Hematopoietic multipotent progenitor cell treated with erythropoietin and hydrocortisone succinate and interleukin-3 and kit ligand, for 4 days (in vitro differentiated cells): ENCODE results near the gene ARL13B.

Experiments used
- DNase-seq: peaks from one replicate; pipeline ENCODE4 v3.0.0-alpha.2; 2015

The ARL13B gene

GRCh38 chr3:94064243-94064860 lies 84.4 kb downstream of the ARL13B start:
- DNase-seq = peak; percentile 35

- no peak for DNase-seq
Observed at GRCh38 chr3:94065122-94065521, 85.2 kb downstream of the ARL13B start.

GRCh38 chr3:94065819-94066480 lies 86.0 kb downstream of the ARL13B start:
- DNase-seq = no peak

- no peak for DNase-seq
Observed at GRCh38 chr3:94066506-94067500, 86.8 kb downstream of the ARL13B start.

GRCh38 chr3:94069194-94069813 lies 89.3 kb downstream of the ARL13B start:
- DNase-seq = peak; percentile 67

GRCh38 chr3:94070341-94070911 lies 90.5 kb downstream of the ARL13B start:
- no peak for DNase-seq

GRCh38 chr3:94071713-94072284 lies 91.8 kb downstream of the ARL13B start:
- no peak for DNase-seq

- no peak for DNase-seq
Observed at GRCh38 chr3:94076055-94076454, 96.1 kb downstream of the ARL13B start.

GRCh38 chr3:94080552-94080951 lies 100.6 kb downstream of the ARL13B start:
- peak; percentile 24 for DNase-seq

GRCh38 chr3:94081884-94082283 lies 101.9 kb downstream of the ARL13B start:
- DNase-seq = no peak

- no peak for DNase-seq
Observed at GRCh38 chr3:94082391-94082937, 102.5 kb downstream of the ARL13B start.

- DNase-seq = no peak
Observed at GRCh38 chr3:94083261-94083660, 103.3 kb downstream of the ARL13B start.

- DNase-seq = no peak
Observed at GRCh38 chr3:94089126-94089525, 109.2 kb downstream of the ARL13B start.

- DNase-seq = peak; percentile 17
Observed at GRCh38 chr3:94092086-94092485, 112.1 kb downstream of the ARL13B start.

GRCh38 chr3:94093151-94093550 lies 113.2 kb downstream of the ARL13B start:
- DNase-seq = no peak

GRCh38 chr3:94095111-94095510 lies 115.2 kb downstream of the ARL13B start:
- DNase-seq = no peak

- peak; percentile 53 for DNase-seq
Observed at GRCh38 chr3:94098452-94098851, 118.5 kb downstream of the ARL13B start.

GRCh38 chr3:94099311-94099710 lies 119.4 kb downstream of the ARL13B start:
- no peak for DNase-seq

GRCh38 chr3:94101860-94102259 lies 121.9 kb downstream of the ARL13B start:
- DNase-seq = peak; percentile 45
